Stimulated activated CD8-positive, alpha-beta memory T cell treated with anti-CD3 and anti-CD28 coated beads, Interleukin-4, amount 100 ng/mL, for 1 hour (primary cell): ENCODE results near the gene HNRNPA1L2.
"Not testable (repeated sequence)": the region's sequence is repeated elsewhere in the genome, so short reads cannot be mapped to it uniquely, and the experiment has no call there.

Source experiments
- DNase-seq, 2 donors: peaks; one replicate each; pipeline ENCODE4 v3.0.0-alpha.2; 2020; ENCODE audit warnings: low read depth in 2 of 2, low spot score in 1 of 2

HNRNPA1L2 gene

GRCh38 chr13:52642131-52642530 is at the start of gene HNRNPA1L2:
HNRNPA1L2 (plus strand) TSS chr13:52642431; CDS start chr13:52642493, 62 bp downstream.
- no peak for DNase-seq

DNA sequence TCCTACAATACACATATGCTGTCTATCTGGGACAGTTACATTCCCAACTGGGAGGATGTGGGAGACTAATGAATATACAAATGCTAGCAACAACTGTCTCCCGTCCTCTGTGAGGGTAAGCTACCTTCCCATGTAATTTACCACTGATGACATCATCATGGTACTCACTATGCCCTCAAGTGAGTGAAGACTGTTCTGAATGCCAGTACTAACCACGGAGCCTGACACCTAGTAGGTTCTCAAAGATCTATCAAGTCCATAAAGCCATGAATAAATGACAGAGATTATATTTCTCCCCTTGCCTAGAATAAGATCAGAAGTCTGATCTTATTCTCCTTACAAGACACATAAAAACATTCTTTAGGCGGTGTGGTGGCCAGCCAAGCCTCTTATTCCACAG is 49.1 kb upstream of the HNRNPA1L2 start:
- DNase-seq, result not testable (repeated sequence)

DNA sequence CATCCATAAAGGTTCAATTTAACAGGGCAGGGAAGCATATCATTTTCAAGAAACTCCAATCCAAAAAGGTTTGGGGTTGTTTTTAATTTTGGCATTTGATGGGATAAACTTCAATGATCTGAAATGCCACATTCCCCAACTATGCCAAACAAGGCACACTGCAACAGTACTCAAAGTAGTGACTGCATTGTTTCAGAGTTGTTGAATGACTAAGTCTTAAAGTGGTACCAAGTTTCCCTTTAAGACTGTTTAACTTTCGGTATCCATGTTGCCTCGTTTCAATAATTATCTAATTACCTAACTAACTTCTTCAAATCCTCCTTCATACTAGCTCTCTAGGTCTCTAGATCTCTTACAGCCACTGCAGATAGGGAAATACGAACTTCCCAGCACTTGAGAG is 48.4 kb upstream of the HNRNPA1L2 start:
- DNase-seq, result not testable (repeated sequence)

- not testable (repeated sequence) for DNase-seq
Measured at GRCh38 chr13:52594295-52594694, 47.9 kb upstream of the HNRNPA1L2 start.

- DNase-seq, result no peak
Measured at GRCh38 chr13:52597676-52598075, 44.6 kb upstream of the HNRNPA1L2 start.

GRCh38 chr13:52599037-52599847 is 43.0 kb upstream of the HNRNPA1L2 start:
- no peak for DNase-seq

GRCh38 chr13:52599848-52600603 is 42.2 kb upstream of the HNRNPA1L2 start:
- DNase-seq, result no peak

- no peak for DNase-seq
Measured at GRCh38 chr13:52600666-52601065, 41.6 kb upstream of the HNRNPA1L2 start.

- not testable (repeated sequence) for DNase-seq
Measured at GRCh38 chr13:52603316-52603715, 38.9 kb upstream of the HNRNPA1L2 start.

DNA sequence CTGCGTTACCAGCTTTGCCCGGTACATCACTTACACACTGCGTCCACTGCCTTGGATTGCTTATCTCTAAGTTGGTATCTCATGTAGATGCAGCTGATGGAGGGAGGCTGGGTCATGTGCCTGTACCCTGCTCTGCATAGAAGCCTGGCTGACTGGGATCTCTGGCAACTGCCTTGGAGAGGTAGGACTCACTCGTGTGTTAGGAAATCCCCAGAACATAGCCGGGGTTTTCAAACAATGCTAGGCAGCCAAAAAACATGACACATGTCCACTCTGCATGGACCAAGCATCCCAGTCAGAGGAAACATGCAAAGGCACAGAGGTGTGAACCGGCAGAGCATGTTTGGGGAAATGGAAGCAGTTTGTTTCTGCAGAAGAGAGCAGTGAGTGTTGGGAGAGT is 36.1 kb upstream of the HNRNPA1L2 start:
- not testable (repeated sequence) for DNase-seq

DNA sequence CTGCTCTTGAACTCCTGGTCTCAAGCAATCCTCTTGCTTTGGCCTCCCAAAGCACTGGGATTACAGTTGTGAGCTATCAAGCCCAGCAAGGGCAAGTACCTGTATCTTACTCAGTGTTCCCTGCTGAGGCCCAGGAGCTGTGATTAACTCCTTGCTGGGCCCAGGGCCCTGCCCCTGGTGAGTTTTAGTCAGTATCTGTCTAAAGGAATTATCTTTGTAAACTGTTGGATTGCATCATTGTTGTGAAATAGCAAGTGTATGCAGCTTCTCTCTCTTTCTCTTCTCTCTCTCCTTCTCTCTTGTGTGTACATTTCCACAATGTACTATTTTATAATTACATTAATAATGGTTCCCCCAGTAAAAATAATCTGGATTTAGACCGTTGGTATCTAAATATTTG is 35.4 kb upstream of the HNRNPA1L2 start:
- DNase-seq, result not testable (repeated sequence)

GRCh38 chr13:52608184-52608583 is 34.0 kb upstream of the HNRNPA1L2 start:
- DNase-seq, result not testable (repeated sequence)

- not testable (repeated sequence) for DNase-seq
Measured at GRCh38 chr13:52609013-52609606, 33.1 kb upstream of the HNRNPA1L2 start.

DNA sequence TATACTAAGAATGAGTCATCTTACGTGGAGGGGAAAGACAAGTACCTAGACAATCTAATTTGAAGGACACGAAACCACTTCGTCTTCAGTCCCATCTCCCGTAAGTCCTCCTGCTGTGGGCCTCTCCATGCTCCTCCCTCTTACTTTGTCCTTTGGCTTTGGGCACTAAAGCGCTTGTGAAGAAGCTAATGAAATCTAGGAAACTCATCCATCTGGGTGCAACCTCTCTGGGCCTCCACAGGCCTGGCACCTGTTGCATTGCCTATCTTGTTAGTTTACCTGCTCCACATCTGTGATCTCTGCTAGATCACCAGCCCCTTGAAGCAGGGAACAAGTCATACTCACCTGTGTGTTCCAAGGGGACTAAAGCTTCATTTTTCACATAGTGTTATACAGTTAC is 32.1 kb upstream of the HNRNPA1L2 start:
- DNase-seq, result not testable (repeated sequence)

- DNase-seq, result no peak
Measured at GRCh38 chr13:52615134-52615801, 27.0 kb upstream of the HNRNPA1L2 start.

GRCh38 chr13:52615812-52616211 is 26.4 kb upstream of the HNRNPA1L2 start:
- DNase-seq, result no peak

- DNase-seq, result peak; percentile 63 to 70
Measured at GRCh38 chr13:52617070-52618060, 24.9 kb upstream of the HNRNPA1L2 start.

DNA sequence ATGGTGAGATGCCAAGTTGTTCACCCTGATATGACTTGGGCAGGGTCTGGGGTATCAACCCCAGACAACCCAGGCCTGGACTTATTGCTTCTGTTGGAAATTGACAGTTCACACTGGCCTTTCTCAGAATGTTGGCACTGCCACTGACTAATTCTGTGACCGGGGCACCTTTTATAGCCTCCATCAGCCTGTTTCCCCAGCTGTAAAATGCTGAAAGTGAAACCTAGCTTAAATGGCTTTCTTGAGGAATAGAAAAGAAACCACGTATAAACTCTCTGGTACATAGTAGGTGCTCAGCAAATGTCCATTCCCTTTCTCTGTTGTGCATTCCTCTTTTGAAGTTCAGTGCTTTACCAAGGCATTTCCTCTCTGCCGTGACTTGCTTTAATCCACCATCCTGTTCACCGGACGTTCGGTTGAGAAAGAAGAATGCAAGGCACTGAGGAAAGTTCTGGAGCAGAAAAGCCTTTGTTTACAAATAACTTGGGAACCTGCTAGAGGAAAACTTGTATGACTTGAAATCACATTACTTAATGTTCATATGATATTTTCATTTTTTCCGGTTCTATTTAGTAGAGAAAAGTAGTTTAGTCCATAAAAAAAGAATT is 11.0 kb upstream of the HNRNPA1L2 start:
- not testable (repeated sequence) for DNase-seq

DNA sequence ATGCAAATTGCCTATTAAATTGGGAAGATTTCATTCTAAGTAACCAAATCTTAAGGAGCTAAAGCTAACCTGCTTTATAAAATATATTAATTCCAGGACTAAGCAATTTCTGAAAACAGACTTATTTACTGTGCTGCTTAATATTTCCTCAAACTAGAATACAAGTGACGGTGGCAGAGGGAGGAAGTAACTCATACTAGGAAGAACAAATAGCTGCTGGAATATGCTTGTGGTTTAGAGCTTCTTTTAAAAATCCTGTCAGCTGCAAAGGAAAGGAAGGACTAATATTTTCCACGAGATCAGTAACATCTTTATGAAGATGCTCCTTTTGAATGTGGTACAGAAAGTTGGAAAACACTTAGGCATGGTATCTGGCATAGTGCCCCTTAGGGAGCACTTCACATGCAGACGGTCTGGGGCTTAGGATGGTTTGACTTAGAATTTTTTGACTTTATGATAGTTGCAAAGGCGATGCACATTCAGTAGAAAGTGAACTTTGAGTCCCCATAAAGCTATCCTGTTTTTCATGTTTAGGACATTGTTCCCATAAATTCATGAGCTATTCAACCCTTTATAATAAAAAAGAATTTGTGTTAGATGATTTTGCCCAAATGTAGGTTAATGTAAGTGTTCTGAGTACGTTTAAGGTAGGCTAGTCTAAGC is 3.4 kb upstream of the HNRNPA1L2 start:
- DNase-seq, result no peak
